HG03432 (cell line): Measurements from ENCODE around the gene REN.
A peak's percentile ranks its signal among the peaks of the same experiment; 100 is the strongest.

Experiments
- ATAC-seq: cut with Tn5 transposase; IDR thresholded peaks from one replicate; pipeline ENCODE4 v1.9.1; 2021; ENCODE audit warnings: mild to moderate bottlenecking, moderate library complexity; ENCODE audit not compliant: unreplicated experiment

The REN gene

GRCh38 chr1:204166219-204166618 lies at the start of gene REN:
Gene REN (minus strand): TSS chr1:204166337. CDS start chr1:204166293, 44 bp downstream.
- ATAC-seq, result no peak

- ATAC-seq, result peak; percentile 73
Observed at GRCh38 chr1:204213668-204214662, 47.8 kb upstream of the REN start, which contains the start of gene GOLT1A. Gene GOLT1A (minus strand): TSS chr1:204213988. CDS start chr1:204213906, 82 bp downstream.

- ATAC-seq, result no peak
Observed at GRCh38 chr1:204212715-204213114, 46.6 kb upstream of the REN start.

GRCh38 chr1:204211046-204211445 lies 44.9 kb upstream of the REN start:
- no peak for ATAC-seq

GRCh38 chr1:204207136-204207616 lies 41.0 kb upstream of the REN start:
- no peak for ATAC-seq

- no peak for ATAC-seq
Observed at GRCh38 chr1:204206121-204206520, 40.0 kb upstream of the REN start.

GRCh38 chr1:204205486-204205885 lies 39.3 kb upstream of the REN start:
- no peak for ATAC-seq

- no peak for ATAC-seq
Observed at GRCh38 chr1:204204944-204205343, 38.8 kb upstream of the REN start.

- no peak for ATAC-seq
Observed at GRCh38 chr1:204203206-204203767, 37.1 kb upstream of the REN start.

GRCh38 chr1:204202481-204202880 lies 36.3 kb upstream of the REN start:
- no peak for ATAC-seq

- ATAC-seq, result no peak
Observed at GRCh38 chr1:204201348-204202040, 35.4 kb upstream of the REN start.

GRCh38 chr1:204199579-204199978 lies 33.4 kb upstream of the REN start:
- no peak for ATAC-seq

- no peak for ATAC-seq
Observed at GRCh38 chr1:204198348-204199340, 32.5 kb upstream of the REN start.

GRCh38 chr1:204197068-204197467 lies 30.9 kb upstream of the REN start:
- no peak for ATAC-seq

GRCh38 chr1:204196068-204196795 lies 30.1 kb upstream of the REN start, which contains the start of gene KISS1:
Gene KISS1 (minus strand): TSS chr1:204196491. CDS start chr1:204192876, 3,615 bp downstream.
- ATAC-seq, result no peak

GRCh38 chr1:204194771-204195170 lies 28.6 kb upstream of the REN start:
- ATAC-seq, result no peak

GRCh38 chr1:204194080-204194479 lies 27.9 kb upstream of the REN start:
- no peak for ATAC-seq

GRCh38 chr1:204192589-204193352 lies 26.6 kb upstream of the REN start:
- ATAC-seq, result no peak

GRCh38 chr1:204192046-204192445 lies 25.9 kb upstream of the REN start:
- no peak for ATAC-seq
